ENCODE results near the gene PEX16. TPM values are rescaled to one million over a fixed set of nuclear protein-coding genes. Genes with fewer than 3 reads are reported as not detected.

PEX16 gene
- total RNA-seq, 2 donors from 2014 or later, result 32.2 to 37.8 TPM

- Mint-ChIP-seq H3K4me3 (no peak overlapping the region), H3K4me1 (peaks cover 4% of the 10 kb centered on the region), H3K27ac (no peak overlapping the region), H3K27me3 (ENCODE audit: insufficient read depth) (no peaks in the 10 kb centered on the region), H3K9me3 (no peaks in the 10 kb centered on the region), H3K36me3 (ENCODE audit: low read depth) (peaks cover 60% of the 10 kb centered on the region)
- Histone ChIP-seq H3K4me1 (ENCODE audit: control insufficient read depth, insufficient read depth, low read length) (no peaks in the 10 kb centered on the region), H3K9me3 (ENCODE audit: control insufficient read depth, low read length) (no peaks in the 10 kb centered on the region), H3K36me3 (ENCODE audit: control insufficient read depth, insufficient read depth, low read length) (peaks cover 44% of the 10 kb centered on the region), H3K9ac (ENCODE audit: extremely low read depth, low read length, poor library complexity, severe bottlenecking) (no peak overlapping the region), H3K27ac (ENCODE audit: low read depth, low read length) (no peak overlapping the region), H3K27me3 (ENCODE audit: control insufficient read depth, insufficient read depth, low read length, poor library complexity, severe bottlenecking) (no peaks in the 10 kb centered on the region), H3K4me3 (ENCODE audit: low read length) (no peak overlapping the region)
- TF ChIP-seq, protein P1, sequence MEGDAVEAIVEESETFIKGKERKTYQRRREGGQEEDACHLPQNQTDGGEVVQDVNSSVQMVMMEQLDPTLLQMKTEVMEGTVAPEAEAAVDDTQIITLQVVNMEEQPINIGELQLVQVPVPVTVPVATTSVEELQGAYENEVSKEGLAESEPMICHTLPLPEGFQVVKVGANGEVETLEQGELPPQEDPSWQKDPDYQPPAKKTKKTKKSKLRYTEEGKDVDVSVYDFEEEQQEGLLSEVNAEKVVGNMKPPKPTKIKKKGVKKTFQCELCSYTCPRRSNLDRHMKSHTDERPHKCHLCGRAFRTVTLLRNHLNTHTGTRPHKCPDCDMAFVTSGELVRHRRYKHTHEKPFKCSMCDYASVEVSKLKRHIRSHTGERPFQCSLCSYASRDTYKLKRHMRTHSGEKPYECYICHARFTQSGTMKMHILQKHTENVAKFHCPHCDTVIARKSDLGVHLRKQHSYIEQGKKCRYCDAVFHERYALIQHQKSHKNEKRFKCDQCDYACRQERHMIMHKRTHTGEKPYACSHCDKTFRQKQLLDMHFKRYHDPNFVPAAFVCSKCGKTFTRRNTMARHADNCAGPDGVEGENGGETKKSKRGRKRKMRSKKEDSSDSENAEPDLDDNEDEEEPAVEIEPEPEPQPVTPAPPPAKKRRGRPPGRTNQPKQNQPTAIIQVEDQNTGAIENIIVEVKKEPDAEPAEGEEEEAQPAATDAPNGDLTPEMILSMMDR (conservative IDR thresholded peaks at IDR 0.05), result no peak
- 93 to 98% methylated on average over 3 of the region's 3 CpGs for WGBS, 2 experiments (ENCODE audit: insufficient coverage in 1 of 2, insufficient read length in 1 of 2)
- DNase-seq, result no peak
Observed at GRCh38 chr11:45948356-45948755, 30.7 kb upstream of the PEX16 start.

GRCh38 chr11:45947885-45948284, 30.2 kb upstream of the PEX16 start:
- Histone ChIP-seq H3K9ac (ENCODE audit: extremely low read depth, low read length, poor library complexity, severe bottlenecking) (no peak overlapping the region), H3K36me3 (ENCODE audit: control insufficient read depth, insufficient read depth, low read length) (peaks cover 40% of the 10 kb centered on the region), H3K27ac (ENCODE audit: low read depth, low read length) (no peak overlapping the region), H3K27me3 (ENCODE audit: control insufficient read depth, insufficient read depth, low read length, poor library complexity, severe bottlenecking) (no peaks in the 10 kb centered on the region), H3K9me3 (ENCODE audit: control insufficient read depth, low read length) (no peaks in the 10 kb centered on the region), H3K4me1 (ENCODE audit: control insufficient read depth, insufficient read depth, low read length) (no peaks in the 10 kb centered on the region), H3K4me3 (ENCODE audit: low read length) (no peak overlapping the region)
- DNase-seq, result no peak
- H3K27me3 Mint-ChIP-seq (ENCODE audit: insufficient read depth), result no peaks in the 10 kb centered on the region
- H3K36me3 Mint-ChIP-seq (ENCODE audit: low read depth), result peaks cover 57% of the 10 kb centered on the region
- 88 to 100% methylated on average over 1 of the region's 1 CpG for WGBS, 2 experiments (ENCODE audit: insufficient coverage in 1 of 2, insufficient read length in 1 of 2)
- no peak overlapping the region for H3K27ac Mint-ChIP-seq
- TF ChIP-seq, protein P1 (conservative IDR thresholded peaks at IDR 0.05), result no peak
- H3K9me3 Mint-ChIP-seq, result no peaks in the 10 kb centered on the region
- H3K4me1 Mint-ChIP-seq, result peaks cover 4% of the 10 kb centered on the region
- H3K4me3 Mint-ChIP-seq, result no peak overlapping the region

DNA sequence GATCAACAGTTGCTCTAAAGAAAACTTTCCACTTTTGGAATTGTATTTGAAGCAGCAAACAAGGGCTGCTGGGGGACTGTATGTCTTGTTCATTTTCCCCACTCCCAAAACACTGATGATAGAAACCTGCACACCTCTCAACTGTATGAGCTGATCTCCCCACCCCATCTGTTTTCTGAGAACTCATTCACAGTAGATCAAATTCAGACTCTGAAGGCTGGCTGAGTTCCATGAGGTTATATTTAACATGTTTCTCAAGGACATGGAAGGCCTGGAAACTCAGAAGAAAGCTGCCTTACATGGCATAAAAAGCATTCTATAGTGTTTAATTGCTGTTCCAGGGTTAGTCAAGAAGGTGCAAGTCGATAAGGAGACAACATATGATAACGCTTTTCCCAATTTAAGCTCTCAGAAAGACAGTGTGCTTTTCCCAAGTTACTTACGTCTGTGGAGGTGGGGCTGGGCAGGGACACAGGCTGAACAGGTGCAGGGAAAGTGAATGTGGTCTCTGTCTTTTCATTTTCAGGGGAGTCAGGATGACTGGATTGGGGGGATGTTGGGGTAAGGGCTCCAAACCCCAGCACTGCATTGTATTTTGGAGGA, 27.8 kb upstream of the PEX16 start:
- Mint-ChIP-seq H3K27ac (no peak overlapping the region), H3K9me3 (no peaks in the 10 kb centered on the region), H3K4me1 (peaks cover 4% of the 10 kb centered on the region), H3K27me3 (ENCODE audit: insufficient read depth) (no peaks in the 10 kb centered on the region), H3K36me3 (ENCODE audit: low read depth) (peaks cover 58% of the 10 kb centered on the region), H3K4me3 (no peak overlapping the region)
- Histone ChIP-seq H3K27me3 (ENCODE audit: control insufficient read depth, insufficient read depth, low read length, poor library complexity, severe bottlenecking) (no peaks in the 10 kb centered on the region), H3K27ac (ENCODE audit: low read depth, low read length) (no peak overlapping the region), H3K4me3 (ENCODE audit: low read length) (no peak overlapping the region), H3K36me3 (ENCODE audit: control insufficient read depth, insufficient read depth, low read length) (peaks cover 48% of the 10 kb centered on the region), H3K9me3 (ENCODE audit: control insufficient read depth, low read length) (no peaks in the 10 kb centered on the region), H3K4me1 (ENCODE audit: control insufficient read depth, insufficient read depth, low read length) (no peaks in the 10 kb centered on the region), H3K9ac (ENCODE audit: extremely low read depth, low read length, poor library complexity, severe bottlenecking) (no peak overlapping the region)
- TF ChIP-seq, protein P1 (conservative IDR thresholded peaks at IDR 0.05), result no peak
- no peak for DNase-seq
- 92 to 94% methylated on average over 3 of the region's 3 CpGs for WGBS, 2 experiments (ENCODE audit: insufficient coverage in 1 of 2, insufficient read length in 1 of 2)

Measured in endodermal cell (in vitro differentiated cells).